HepG2 (cell line): ENCODE data around the gene CDT1. TPM values are rescaled to one million over a fixed set of nuclear protein-coding genes. Genes with fewer than 3 reads are reported as not detected.

Experiments
- E2F2 ChIP-seq: sonication (generic); formaldehyde crosslinking; IDR thresholded peaks from 2 replicates; pipeline ENCODE4 v1.4.0; 2020; ENCODE audit warnings: missing genetic modification reagents, borderline replicate concordance
- EEA1 ChIP-seq: sonication (generic); formaldehyde crosslinking; IDR thresholded peaks from 2 replicates; pipeline ENCODE4 v1.5.1; 2020; ENCODE audit warnings: mild to moderate bottlenecking, missing genetic modification reagents, borderline replicate concordance
- LBX2 ChIP-seq: sonication (generic); formaldehyde crosslinking; IDR thresholded peaks from 2 replicates; pipeline ENCODE4 v1.5.0; 2020; ENCODE audit warnings: missing genetic modification reagents, mild to moderate bottlenecking, borderline replicate concordance
- MLLT10 ChIP-seq: sonication (generic); formaldehyde crosslinking; IDR thresholded peaks from 2 replicates; pipeline ENCODE4 v1.4.0; 2020; ENCODE audit warnings: missing genetic modification reagents
- SIN3A ChIP-seq: IDR thresholded peaks from 2 replicates; pipeline ENCODE4 v1.6.1; 2011; ENCODE audit warnings: low read depth, mild to moderate bottlenecking, control low read depth, low read length, borderline replicate concordance
- SP5 ChIP-seq: IDR thresholded peaks from 2 replicates; pipeline ENCODE4 v1.6.1; 2016; ENCODE audit warnings: low read depth, borderline replicate concordance
- TRIM24 ChIP-seq: sonication (generic); formaldehyde crosslinking; IDR thresholded peaks from 2 replicates; pipeline ENCODE4 v1.8.0; 2022; ENCODE audit warnings: mild to moderate bottlenecking, missing genetic modification reagents
- ZBTB42 ChIP-seq: sonication (generic); formaldehyde crosslinking; IDR thresholded peaks from 2 replicates; pipeline ENCODE4 v1.5.0; 2020; ENCODE audit warnings: mild to moderate bottlenecking, missing genetic modification reagents
- ZMYM4 ChIP-seq: sonication (generic); formaldehyde crosslinking; IDR thresholded peaks from 2 replicates; pipeline ENCODE4 v1.8.1; 2023; ENCODE audit warnings: mild to moderate bottlenecking, missing genetic modification reagents
- ZNF101 ChIP-seq: sonication (generic); formaldehyde crosslinking; IDR thresholded peaks from 2 replicates; pipeline ENCODE4 v1.4.0; 2020; ENCODE audit warnings: mild to moderate bottlenecking, low read depth, missing genetic modification reagents, borderline replicate concordance
- ZNF180 ChIP-seq: sonication (generic); formaldehyde crosslinking; IDR thresholded peaks from 2 replicates; pipeline ENCODE4 v1.4.0; 2020; ENCODE audit warnings: low read depth, missing genetic modification reagents, borderline replicate concordance
- ZNF292 ChIP-seq: sonication (generic); formaldehyde crosslinking; IDR thresholded peaks from 2 replicates; pipeline ENCODE4 v1.8.1; 2022; ENCODE audit warnings: mild to moderate bottlenecking, low read depth, missing genetic modification reagents, borderline replicate concordance
- ZNF530 ChIP-seq: sonication (generic); formaldehyde crosslinking; IDR thresholded peaks from 2 replicates; pipeline ENCODE4 v1.5.0; 2020; ENCODE audit warnings: low read depth, mild to moderate bottlenecking, missing genetic modification reagents
- ZNF580 ChIP-seq: IDR thresholded peaks from 2 replicates; pipeline ENCODE4 v1.6.1; 2016; ENCODE audit warnings: low read depth, borderline replicate concordance
- ZNF816 ChIP-seq: sonication (generic); formaldehyde crosslinking; IDR thresholded peaks from 2 replicates; pipeline ENCODE4 v1.8.0; 2022; ENCODE audit warnings: missing genetic modification reagents, mild to moderate bottlenecking, borderline replicate concordance
- polyA plus RNA-seq, 8 experiments: library from polyadenylated mRNA; depleted of rRNA in 3 of 8; stranded (reverse) in 7 of 8; unstranded in 1 of 8; fragments of >200 nt; fragmentation: Illumina TruSeq in 4 of 8; extraction: Trizol in 4 of 8; gene quantifications; 2 replicates each; pipeline versions ENCODE4 v1.2.1 to v1.2.3, GENCODE V29; 2011 to 2016; ENCODE audit warnings: low read depth in 4 of 8, missing spikeins in 1 of 8, mixed read lengths in 1 of 8; ENCODE audit not compliant: insufficient read depth in 1 of 8
- total RNA-seq, 5 experiments: library from RNA; depleted of rRNA; stranded (reverse); fragments of >200 nt; fragmentation: Illumina TruSeq; extraction: Trizol; gene quantifications; 2 replicates each; pipeline ENCODE4 v1.2.3, GENCODE V29; 2016; ENCODE audit warnings: low read depth in 1 of 5
- TF ChIP-seq, protein P1 (sequence below): sonication (generic); formaldehyde crosslinking; IDR thresholded peaks from 2 replicates; pipeline ENCODE4 v1.5.0; 2020; ENCODE audit warnings: mild to moderate bottlenecking, missing genetic modification reagents, moderate library complexity
- TF ChIP-seq, protein P2 (sequence below): sonication (generic); formaldehyde crosslinking; IDR thresholded peaks from 2 replicates; pipeline ENCODE4 v1.4.0; 2020; ENCODE audit warnings: missing genetic modification reagents, borderline replicate concordance
- TF ChIP-seq, protein P3 (sequence below): sonication (generic); formaldehyde crosslinking; IDR thresholded peaks from 2 replicates; pipeline ENCODE4 v1.4.0; 2020; ENCODE audit warnings: missing genetic modification reagents, borderline replicate concordance

The CDT1 gene
- total and polyA plus RNA-seq, 2 of the 13 experiments (the other 11 are each of a cell fraction or from before 2014, with no cell fraction given), result 23.1 to 23.8 TPM

DNA sequence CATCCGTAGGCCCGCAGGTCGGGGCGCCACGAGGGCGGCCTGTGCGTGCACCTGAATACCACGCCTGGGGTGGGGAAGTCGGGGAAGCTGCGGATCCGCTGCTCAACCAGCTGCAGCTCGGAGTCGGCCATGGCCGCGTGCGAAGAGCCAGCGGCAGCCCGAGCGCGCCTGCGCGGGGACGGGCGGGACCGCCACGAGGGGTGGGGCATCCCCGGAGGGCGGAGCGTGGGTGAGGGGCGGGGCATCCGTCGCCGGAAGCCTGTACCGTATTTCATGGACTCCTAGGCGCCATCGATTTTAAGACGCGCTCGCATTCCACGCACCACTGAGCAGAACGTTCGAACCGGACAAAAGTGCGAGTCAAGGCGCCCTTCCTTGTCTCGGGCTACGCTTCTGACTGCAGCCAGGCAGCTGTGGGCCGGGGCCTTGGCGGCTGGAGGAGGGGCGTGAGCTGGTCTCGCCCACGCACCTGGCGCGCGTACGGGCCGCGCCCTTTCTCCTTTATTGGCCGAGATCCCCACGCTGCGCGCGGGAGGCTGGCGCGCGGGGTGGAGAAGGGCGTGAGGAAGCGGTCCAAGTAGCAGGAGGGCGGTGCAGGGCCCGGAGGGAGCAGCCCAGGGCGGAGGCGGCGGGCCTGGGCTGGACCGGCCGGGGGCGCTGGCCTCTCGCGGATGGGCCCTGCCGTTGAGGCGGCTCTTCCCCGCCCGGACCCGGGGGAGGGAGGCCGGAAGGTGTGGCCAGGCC is 8.4 kb downstream of the CDT1 start, which contains the start of gene APRT (continued):
- TF ChIP-seq E2F2 (CRISPR knock-in tag) (no peak), EEA1 (CRISPR knock-in tag) (no peak; the same call in 1 of the 2 replicates), TRIM24 (CRISPR knock-in tag) (no peak), ZBTB42 (CRISPR knock-in tag) (no peak; the same call in none of the 2 replicates), ZNF816 (CRISPR knock-in tag) (peak; percentile 84; the same call in 1 of the 2 replicates), MLLT10 (CRISPR knock-in tag) (no peak), ZNF530 (CRISPR knock-in tag) (no peak), LBX2 (CRISPR knock-in tag) (peak; percentile 26; the same call in 1 of the 2 replicates), SIN3A (peak; percentile 53; the same call in 1 of the 2 replicates), ZNF180 (CRISPR knock-in tag) (no peak), ZNF292 (0 out of 2 replicates have a peak, but pooled peaks have one; percentile 39), ZMYM4 (CRISPR knock-in tag) (peak; percentile 27; the same call in 1 of the 2 replicates), ZNF101 (CRISPR knock-in tag) (peak; percentile 88), ZNF580 (peak; percentile 76), SP5 (no peak; the same call in none of the 2 replicates)
- TF ChIP-seq, protein P1, sequence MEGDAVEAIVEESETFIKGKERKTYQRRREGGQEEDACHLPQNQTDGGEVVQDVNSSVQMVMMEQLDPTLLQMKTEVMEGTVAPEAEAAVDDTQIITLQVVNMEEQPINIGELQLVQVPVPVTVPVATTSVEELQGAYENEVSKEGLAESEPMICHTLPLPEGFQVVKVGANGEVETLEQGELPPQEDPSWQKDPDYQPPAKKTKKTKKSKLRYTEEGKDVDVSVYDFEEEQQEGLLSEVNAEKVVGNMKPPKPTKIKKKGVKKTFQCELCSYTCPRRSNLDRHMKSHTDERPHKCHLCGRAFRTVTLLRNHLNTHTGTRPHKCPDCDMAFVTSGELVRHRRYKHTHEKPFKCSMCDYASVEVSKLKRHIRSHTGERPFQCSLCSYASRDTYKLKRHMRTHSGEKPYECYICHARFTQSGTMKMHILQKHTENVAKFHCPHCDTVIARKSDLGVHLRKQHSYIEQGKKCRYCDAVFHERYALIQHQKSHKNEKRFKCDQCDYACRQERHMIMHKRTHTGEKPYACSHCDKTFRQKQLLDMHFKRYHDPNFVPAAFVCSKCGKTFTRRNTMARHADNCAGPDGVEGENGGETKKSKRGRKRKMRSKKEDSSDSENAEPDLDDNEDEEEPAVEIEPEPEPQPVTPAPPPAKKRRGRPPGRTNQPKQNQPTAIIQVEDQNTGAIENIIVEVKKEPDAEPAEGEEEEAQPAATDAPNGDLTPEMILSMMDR, result peak; percentile 55
- TF ChIP-seq, protein P2, sequence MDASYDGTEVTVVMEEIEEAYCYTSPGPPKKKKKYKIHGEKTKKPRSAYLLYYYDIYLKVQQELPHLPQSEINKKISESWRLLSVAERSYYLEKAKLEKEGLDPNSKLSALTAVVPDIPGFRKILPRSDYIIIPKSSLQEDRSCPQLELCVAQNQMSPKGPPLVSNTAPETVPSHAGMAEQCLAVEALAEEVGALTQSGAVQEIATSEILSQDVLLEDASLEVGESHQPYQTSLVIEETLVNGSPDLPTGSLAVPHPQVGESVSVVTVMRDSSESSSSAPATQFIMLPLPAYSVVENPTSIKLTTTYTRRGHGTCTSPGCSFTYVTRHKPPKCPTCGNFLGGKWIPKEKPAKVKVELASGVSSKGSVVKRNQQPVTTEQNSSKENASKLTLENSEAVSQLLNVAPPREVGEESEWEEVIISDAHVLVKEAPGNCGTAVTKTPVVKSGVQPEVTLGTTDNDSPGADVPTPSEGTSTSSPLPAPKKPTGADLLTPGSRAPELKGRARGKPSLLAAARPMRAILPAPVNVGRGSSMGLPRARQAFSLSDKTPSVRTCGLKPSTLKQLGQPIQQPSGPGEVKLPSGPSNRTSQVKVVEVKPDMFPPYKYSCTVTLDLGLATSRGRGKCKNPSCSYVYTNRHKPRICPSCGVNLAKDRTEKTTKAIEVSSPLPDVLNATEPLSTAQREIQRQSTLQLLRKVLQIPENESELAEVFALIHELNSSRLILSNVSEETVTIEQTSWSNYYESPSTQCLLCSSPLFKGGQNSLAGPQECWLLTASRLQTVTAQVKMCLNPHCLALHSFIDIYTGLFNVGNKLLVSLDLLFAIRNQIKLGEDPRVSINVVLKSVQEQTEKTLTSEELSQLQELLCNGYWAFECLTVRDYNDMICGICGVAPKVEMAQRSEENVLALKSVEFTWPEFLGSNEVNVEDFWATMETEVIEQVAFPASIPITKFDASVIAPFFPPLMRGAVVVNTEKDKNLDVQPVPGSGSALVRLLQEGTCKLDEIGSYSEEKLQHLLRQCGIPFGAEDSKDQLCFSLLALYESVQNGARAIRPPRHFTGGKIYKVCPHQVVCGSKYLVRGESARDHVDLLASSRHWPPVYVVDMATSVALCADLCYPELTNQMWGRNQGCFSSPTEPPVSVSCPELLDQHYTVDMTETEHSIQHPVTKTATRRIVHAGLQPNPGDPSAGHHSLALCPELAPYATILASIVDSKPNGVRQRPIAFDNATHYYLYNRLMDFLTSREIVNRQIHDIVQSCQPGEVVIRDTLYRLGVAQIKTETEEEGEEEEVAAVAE (CRISPR knock-in tag), result peak; percentile 5; the same call in 1 of the 2 replicates
- TF ChIP-seq, protein P3, sequence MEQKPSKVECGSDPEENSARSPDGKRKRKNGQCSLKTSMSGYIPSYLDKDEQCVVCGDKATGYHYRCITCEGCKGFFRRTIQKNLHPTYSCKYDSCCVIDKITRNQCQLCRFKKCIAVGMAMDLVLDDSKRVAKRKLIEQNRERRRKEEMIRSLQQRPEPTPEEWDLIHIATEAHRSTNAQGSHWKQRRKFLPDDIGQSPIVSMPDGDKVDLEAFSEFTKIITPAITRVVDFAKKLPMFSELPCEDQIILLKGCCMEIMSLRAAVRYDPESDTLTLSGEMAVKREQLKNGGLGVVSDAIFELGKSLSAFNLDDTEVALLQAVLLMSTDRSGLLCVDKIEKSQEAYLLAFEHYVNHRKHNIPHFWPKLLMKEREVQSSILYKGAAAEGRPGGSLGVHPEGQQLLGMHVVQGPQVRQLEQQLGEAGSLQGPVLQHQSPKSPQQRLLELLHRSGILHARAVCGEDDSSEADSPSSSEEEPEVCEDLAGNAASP (CRISPR knock-in tag), result peak; percentile 25; the same call in 1 of the 2 replicates
